H1 (cell line): ENCODE measurements around the gene ADTRP. TPM values are rescaled to one million over a fixed set of nuclear protein-coding genes. Genes with fewer than 3 reads are reported as not detected.

Experiments
- CTCF ChIA-PET: fragments of 300-600 bp; sonication (Branson Sonifier 250); formaldehyde crosslinking; loops from one replicate; lab custom pipeline; 2021; ENCODE audit not compliant: partially characterized antibody; lab: Charles Lee
- POLR2A ChIA-PET: fragments of 300-600 bp; sonication (Branson Sonifier 250); formaldehyde crosslinking; loops from one replicate; lab custom pipeline; 2021; ENCODE audit warnings: inconsistent platforms; ENCODE audit not compliant: partially characterized antibody; lab: Charles Lee
- DNase-seq, 2 experiments: peaks; one replicate each; pipeline versions ENCODE4 v3.0.0 to v3.0.0-alpha.2; 2010 to 2022; ENCODE audit warnings: low spot score in 2 of 2, low read depth in 1 of 2, mixed read lengths in 1 of 2
- FAIRE-seq: peaks from 2 replicates; lab custom pipeline; 2011; peaks lifted over from hg19 to GRCh38; lab: Jason Lieb, UNC
- H2AFZ ChIP-seq: 2 replicates; pipeline ENCODE4 v1.8.1; 2012; ENCODE audit warnings: low read length, inconsistent platforms
- H2AK5ac ChIP-seq: 2 replicates; pipeline ENCODE4 v1.6.1; 2013; ENCODE audit warnings: low read depth, low read length
- H2BK120ac ChIP-seq: replicated peaks from 2 replicates; pipeline ENCODE3; 2013; ENCODE audit warnings: low read depth, low read length, inconsistent platforms
- H2BK12ac ChIP-seq: 2 replicates; pipeline ENCODE4 v1.6.1; 2013; ENCODE audit warnings: low read depth, low read length
- H2BK15ac ChIP-seq: 2 replicates; pipeline ENCODE4 v1.6.1; 2013; ENCODE audit warnings: low read length
- H2BK20ac ChIP-seq: 2 replicates; pipeline ENCODE4 v1.6.1; 2013; ENCODE audit warnings: low read length
- H2BK5ac ChIP-seq: 2 replicates; pipeline ENCODE4 v1.6.1; 2013; ENCODE audit warnings: low read depth, low read length
- H3K14ac ChIP-seq: 2 replicates; pipeline ENCODE4 v1.6.1; 2013; ENCODE audit warnings: inconsistent platforms; ENCODE audit not compliant: insufficient read length
- H3K18ac ChIP-seq: 2 replicates; pipeline ENCODE4 v1.6.1; 2013; ENCODE audit warnings: low read length; ENCODE audit errors: extremely low read depth
- H3K23ac ChIP-seq: 2 replicates; pipeline ENCODE4 v1.6.1; 2013; ENCODE audit warnings: inconsistent platforms; ENCODE audit not compliant: insufficient read length
- H3K23me2 ChIP-seq: 2 replicates; pipeline ENCODE4 v1.6.1; 2013; ENCODE audit warnings: low read depth, low read length
- H3K27ac ChIP-seq: 2 replicates; pipeline ENCODE4 v1.6.1; 2011; ENCODE audit warnings: low read depth, low read length, inconsistent platforms
- H3K27me3 ChIP-seq, 4 experiments: replicated peaks in 1 of 4; 1 replicate in 1 of 4; 2 replicates in 3 of 4; pipeline versions ENCODE4 v1.6.1 to v1.8.1; 2011 to 2013; ENCODE audit warnings: low read length in 3 of 4, mild to moderate bottlenecking in 3 of 4, inconsistent platforms in 2 of 4, mixed read lengths in 2 of 4, moderate library complexity in 1 of 4; ENCODE audit not compliant: control insufficient read depth in 3 of 4, insufficient read depth in 3 of 4; ENCODE audit errors: extremely low read depth in 1 of 4
- H3K36me3 ChIP-seq, 4 experiments: 2 replicates each; pipeline versions ENCODE4 v1.6.1 to v1.8.1; 2011 to 2013; ENCODE audit warnings: mild to moderate bottlenecking in 4 of 4, low read length in 3 of 4, moderate library complexity in 2 of 4, control low read depth in 1 of 4, inconsistent platforms in 1 of 4; ENCODE audit not compliant: insufficient read depth in 4 of 4, control insufficient read depth in 2 of 4
- H3K4ac ChIP-seq: replicated peaks from 2 replicates; pipeline ENCODE3; 2013; ENCODE audit warnings: low read length, low read depth, mixed read lengths, inconsistent platforms; ENCODE audit not compliant: insufficient read length
- H3K4me1 ChIP-seq, 4 experiments: replicated peaks in 1 of 4; 1 replicate in 1 of 4; 2 replicates in 3 of 4; pipeline versions ENCODE4 v1.6.1 to v1.8.1; 2011 to 2013; ENCODE audit warnings: low read length in 3 of 4, inconsistent platforms in 2 of 4, mixed read lengths in 1 of 4; ENCODE audit not compliant: insufficient read depth in 4 of 4, control insufficient read depth in 3 of 4
- H3K4me2 ChIP-seq, 2 experiments: 2 replicates each; pipeline versions ENCODE4 v1.6.1 to v1.8.1; 2011 to 2013; ENCODE audit warnings: low read depth in 2 of 2, low read length in 2 of 2, control low read depth in 1 of 2, inconsistent platforms in 1 of 2, mild to moderate bottlenecking in 1 of 2; ENCODE audit not compliant: insufficient read depth in 1 of 2
- H3K4me3 ChIP-seq, 4 experiments: fragments of 200-600, 300-600 bp in 1 of 4; sonication (generic), shearing (Covaris generic), sonication (Bioruptor Twin) in 1 of 4; 2 replicates each; pipeline versions ENCODE4 v1.5.1 to v1.8.1; 2011 to 2016; ENCODE audit warnings: low read length in 4 of 4, low read depth in 3 of 4, control low read depth in 2 of 4, inconsistent platforms in 2 of 4, mild to moderate bottlenecking in 2 of 4, mixed read lengths in 1 of 4, moderate library complexity in 1 of 4; ENCODE audit not compliant: insufficient read depth in 2 of 4; ENCODE audit errors: extremely low read depth in 1 of 4
- H3K56ac ChIP-seq: replicated peaks from 2 replicates; pipeline ENCODE3; 2013; ENCODE audit warnings: low read depth, mild to moderate bottlenecking, mixed read lengths, low read length, inconsistent platforms; ENCODE audit not compliant: insufficient read length
- H3K79me1 ChIP-seq: 2 replicates; pipeline ENCODE4 v1.6.1; 2013; ENCODE audit warnings: low read depth, low read length, control low read depth
- H3K79me2 ChIP-seq, 2 experiments: 2 replicates each; pipeline versions ENCODE4 v1.6.1 to v1.8.1; 2012 to 2013; ENCODE audit warnings: low read length in 2 of 2, mild to moderate bottlenecking in 2 of 2, inconsistent platforms in 1 of 2; ENCODE audit not compliant: insufficient read depth in 2 of 2, control insufficient read depth in 1 of 2
- H3K9ac ChIP-seq, 4 experiments: replicated peaks in 1 of 4; 1 replicate in 1 of 4; 2 replicates in 3 of 4; pipeline versions ENCODE4 v1.6.1 to v1.8.1; 2011 to 2013; ENCODE audit warnings: low read depth in 3 of 4, low read length in 3 of 4, control low read depth in 2 of 4, mild to moderate bottlenecking in 2 of 4, moderate library complexity in 2 of 4, inconsistent platforms in 1 of 4; ENCODE audit errors: extremely low read depth in 1 of 4
- H3K9me3 ChIP-seq, 2 experiments: 2 replicates each; pipeline versions ENCODE4 v1.6.1 to v1.8.1; 2012 to 2013; ENCODE audit warnings: mild to moderate bottlenecking in 2 of 2, moderate library complexity in 2 of 2, control low read depth in 1 of 2, inconsistent platforms in 1 of 2, low read depth in 1 of 2, low read length in 1 of 2, mixed read lengths in 1 of 2; ENCODE audit not compliant: insufficient read depth in 2 of 2
- H4K20me1 ChIP-seq, 2 experiments: replicated peaks in 1 of 2; 2 replicates each; pipeline versions ENCODE3 to v1.8.1; 2011 to 2013; ENCODE audit warnings: inconsistent platforms in 2 of 2, low read length in 2 of 2, mild to moderate bottlenecking in 1 of 2; ENCODE audit not compliant: insufficient read depth in 2 of 2, control insufficient read depth in 1 of 2
- H4K5ac ChIP-seq: 2 replicates; pipeline ENCODE4 v1.6.1; 2013; ENCODE audit warnings: low read length, low read depth, mixed read lengths, inconsistent platforms; ENCODE audit not compliant: insufficient read length
- H4K8ac ChIP-seq: 2 replicates; pipeline ENCODE4 v1.8.0; 2013; ENCODE audit warnings: mild to moderate bottlenecking, moderate library complexity, low read length, inconsistent platforms; ENCODE audit not compliant: insufficient read depth; ENCODE audit errors: extremely low read depth
- H4K91ac ChIP-seq: replicated peaks from 2 replicates; pipeline ENCODE3; 2013; ENCODE audit warnings: low read length, mixed read lengths, inconsistent platforms; ENCODE audit not compliant: insufficient read length
- NRF1 ChIP-seq: IDR thresholded peaks from 2 replicates; pipeline ENCODE4 v1.6.1; 2011; ENCODE audit warnings: mild to moderate bottlenecking, low read depth, low read length, improper control_type of control experiment
- RAD21 ChIP-seq, 2 experiments: IDR thresholded peaks in 1 of 2; conservative IDR thresholded peaks in 1 of 2; 2 replicates each; pipeline ENCODE4 v1.6.1; 2011; ENCODE audit warnings: low read depth in 2 of 2, low read length in 2 of 2, improper control_type of control experiment in 1 of 2, inconsistent platforms in 1 of 2, mild to moderate bottlenecking in 1 of 2, moderate library complexity in 1 of 2
- WGBS, 2 experiments: shearing (Covaris generic) in 1 of 2; methylation state at CpG; one replicate each; pipeline versions ENCODE4 v1.1.6 to v1.1.7; 2013 to 2015; ENCODE audit warnings: low lambda C conversion rate in 2 of 2, mixed read lengths in 2 of 2, inconsistent platforms in 1 of 2, low coverage in 1 of 2, missing lambda C conversion rate in 1 of 2; ENCODE audit not compliant: insufficient replicate concordance in 2 of 2, insufficient coverage in 1 of 2, insufficient read length in 1 of 2; ENCODE audit errors: extremely low coverage in 1 of 2, missing lambda C conversion rate in 1 of 2; 5-methylcytosine and 5-hydroxymethylcytosine counted together
- polyA plus RNA-seq, 7 experiments: library from polyadenylated mRNA; depleted of rRNA in 3 of 7; stranded (reverse) in 5 of 7; unstranded in 2 of 7; fragments of >200 nt in 5 of 7; fragments of 200-250 nt in 2 of 7; gene quantifications; 1 replicate in 5 of 7; 2 replicates in 1 of 7; 4 replicates in 1 of 7; pipeline versions ENCODE4 v1.2.1 to v1.2.3, GENCODE V29; 2011 to 2013; ENCODE audit warnings: missing spikeins in 2 of 7, mixed read lengths in 2 of 7
- total RNA-seq: library from RNA; stranded (reverse); fragmentation: NEBNext Ultra II Directional; extraction: Animal tissue kit (Norgen Biotek cat#: 25700); gene quantifications from 2 replicates; pipeline ENCODE4 v1.2.1, GENCODE V29; 2021

Gene ADTRP
- total and polyA plus RNA-seq, 2 of the 8 experiments (the other 6 are each of a cell fraction or from before 2014, with no cell fraction given) = 0.08 to 0.45 TPM

GRCh38 chr6:11822346-11822745 is 43.7 kb upstream of the ADTRP start:
- 94% methylated on average over 5 of the region's 5 CpGs; no CpG with 5 or more reads in 1 of the 2 experiments for WGBS, 2 experiments
- H2AK5ac ChIP-seq = no peak overlapping the region
- no peak overlapping the region for H4K91ac ChIP-seq
- H2AFZ ChIP-seq = no peak overlapping the region
- H3K4ac ChIP-seq = no peak overlapping the region
- ChIA-PET CTCF (no interaction called here), POLR2A (no interaction called here)
- no peak overlapping the region for H4K8ac ChIP-seq
- H3K14ac ChIP-seq = no peak overlapping the region
- H3K56ac ChIP-seq = no peak overlapping the region
- no peak overlapping the region for H2BK120ac ChIP-seq
- H3K23ac ChIP-seq = no peak overlapping the region
- H2BK5ac ChIP-seq = no peak overlapping the region
- no peak overlapping the region for H2BK15ac ChIP-seq
- peaks cover 0 to 2% (median 0%) of the 10 kb centered on the region in 4 experiments; a peak in 1 of 7 replicates for H3K4me1 ChIP-seq
- no peak overlapping the region for H3K4me2 ChIP-seq
- no peaks in the 10 kb centered on the region for H4K20me1 ChIP-seq
- no peaks in the 10 kb centered on the region for H3K79me1 ChIP-seq
- DNase-seq = no peak
- H3K4me3 ChIP-seq = no peak overlapping the region
- no peaks in the 10 kb centered on the region for H3K79me2 ChIP-seq
- TF ChIP-seq NRF1 (no peak), RAD21 (IDR thresholded peaks at IDR 0.05 in 1 of 2, conservative IDR thresholded peaks at IDR 0.05 in 1 of 2; ENCODE audit: low read depth in 2 of 2, low read length in 2 of 2) (peak; percentile 8 to 37; a peak in 2 of 4 replicates)
- no peak overlapping the region for H3K18ac ChIP-seq
- H4K5ac ChIP-seq = no peak overlapping the region
- H3K27ac ChIP-seq = no peak overlapping the region
- no peaks in the 10 kb centered on the region for H3K27me3 ChIP-seq
- FAIRE-seq = no peak
- H3K23me2 ChIP-seq = no peaks in the 10 kb centered on the region; the same call in 1 of the 2 replicates
- no peak overlapping the region for H3K9ac ChIP-seq
- H3K9me3 ChIP-seq = no peaks in the 10 kb centered on the region
- no peaks in the 10 kb centered on the region for H3K36me3 ChIP-seq
- no peak overlapping the region for H2BK12ac ChIP-seq
- H2BK20ac ChIP-seq = no peak overlapping the region
